Measurements from ENCODE around the gene SLC39A6. TPM values are rescaled to one million over a fixed set of nuclear protein-coding genes. Genes with fewer than 3 reads are reported as not detected.

SLC39A6 gene
- polyA plus RNA-seq, 1 donor from 2014 or later, result 298 TPM

- TF ChIP-seq POLR2AphosphoS5 (IDR thresholded peaks at IDR 0.05) (no peak), SMC3 (conservative IDR thresholded peaks at IDR 0.05; ENCODE audit: poor library complexity) (no peak), EP300 (conservative IDR thresholded peaks at IDR 0.05; ENCODE audit: poor library complexity, severe bottlenecking) (no peak), MXI1 (conservative IDR thresholded peaks at IDR 0.05; ENCODE audit: poor library complexity, severe bottlenecking) (no peak), RAD21 (conservative IDR thresholded peaks at IDR 0.05) (no peak), TAF1 (IDR thresholded peaks at IDR 0.05; ENCODE audit: low read depth) (no peak), EZH2 (IDR thresholded peaks at IDR 0.05; ENCODE audit: borderline replicate concordance, insufficient read depth, low read length, poor library complexity, severe bottlenecking) (no peak)
- TF ChIP-seq, protein P1, sequence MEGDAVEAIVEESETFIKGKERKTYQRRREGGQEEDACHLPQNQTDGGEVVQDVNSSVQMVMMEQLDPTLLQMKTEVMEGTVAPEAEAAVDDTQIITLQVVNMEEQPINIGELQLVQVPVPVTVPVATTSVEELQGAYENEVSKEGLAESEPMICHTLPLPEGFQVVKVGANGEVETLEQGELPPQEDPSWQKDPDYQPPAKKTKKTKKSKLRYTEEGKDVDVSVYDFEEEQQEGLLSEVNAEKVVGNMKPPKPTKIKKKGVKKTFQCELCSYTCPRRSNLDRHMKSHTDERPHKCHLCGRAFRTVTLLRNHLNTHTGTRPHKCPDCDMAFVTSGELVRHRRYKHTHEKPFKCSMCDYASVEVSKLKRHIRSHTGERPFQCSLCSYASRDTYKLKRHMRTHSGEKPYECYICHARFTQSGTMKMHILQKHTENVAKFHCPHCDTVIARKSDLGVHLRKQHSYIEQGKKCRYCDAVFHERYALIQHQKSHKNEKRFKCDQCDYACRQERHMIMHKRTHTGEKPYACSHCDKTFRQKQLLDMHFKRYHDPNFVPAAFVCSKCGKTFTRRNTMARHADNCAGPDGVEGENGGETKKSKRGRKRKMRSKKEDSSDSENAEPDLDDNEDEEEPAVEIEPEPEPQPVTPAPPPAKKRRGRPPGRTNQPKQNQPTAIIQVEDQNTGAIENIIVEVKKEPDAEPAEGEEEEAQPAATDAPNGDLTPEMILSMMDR (IDR thresholded peaks at IDR 0.05; ENCODE audit: poor library complexity, severe bottlenecking), result no peak
- TF ChIP-seq, protein P2, sequence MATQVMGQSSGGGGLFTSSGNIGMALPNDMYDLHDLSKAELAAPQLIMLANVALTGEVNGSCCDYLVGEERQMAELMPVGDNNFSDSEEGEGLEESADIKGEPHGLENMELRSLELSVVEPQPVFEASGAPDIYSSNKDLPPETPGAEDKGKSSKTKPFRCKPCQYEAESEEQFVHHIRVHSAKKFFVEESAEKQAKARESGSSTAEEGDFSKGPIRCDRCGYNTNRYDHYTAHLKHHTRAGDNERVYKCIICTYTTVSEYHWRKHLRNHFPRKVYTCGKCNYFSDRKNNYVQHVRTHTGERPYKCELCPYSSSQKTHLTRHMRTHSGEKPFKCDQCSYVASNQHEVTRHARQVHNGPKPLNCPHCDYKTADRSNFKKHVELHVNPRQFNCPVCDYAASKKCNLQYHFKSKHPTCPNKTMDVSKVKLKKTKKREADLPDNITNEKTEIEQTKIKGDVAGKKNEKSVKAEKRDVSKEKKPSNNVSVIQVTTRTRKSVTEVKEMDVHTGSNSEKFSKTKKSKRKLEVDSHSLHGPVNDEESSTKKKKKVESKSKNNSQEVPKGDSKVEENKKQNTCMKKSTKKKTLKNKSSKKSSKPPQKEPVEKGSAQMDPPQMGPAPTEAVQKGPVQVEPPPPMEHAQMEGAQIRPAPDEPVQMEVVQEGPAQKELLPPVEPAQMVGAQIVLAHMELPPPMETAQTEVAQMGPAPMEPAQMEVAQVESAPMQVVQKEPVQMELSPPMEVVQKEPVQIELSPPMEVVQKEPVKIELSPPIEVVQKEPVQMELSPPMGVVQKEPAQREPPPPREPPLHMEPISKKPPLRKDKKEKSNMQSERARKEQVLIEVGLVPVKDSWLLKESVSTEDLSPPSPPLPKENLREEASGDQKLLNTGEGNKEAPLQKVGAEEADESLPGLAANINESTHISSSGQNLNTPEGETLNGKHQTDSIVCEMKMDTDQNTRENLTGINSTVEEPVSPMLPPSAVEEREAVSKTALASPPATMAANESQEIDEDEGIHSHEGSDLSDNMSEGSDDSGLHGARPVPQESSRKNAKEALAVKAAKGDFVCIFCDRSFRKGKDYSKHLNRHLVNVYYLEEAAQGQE (IDR thresholded peaks at IDR 0.05; ENCODE audit: borderline replicate concordance), result no peak
- no peak overlapping the region for H3K4me2 ChIP-seq (ENCODE audit: low read length)
Observed at GRCh38 chr18:36096955-36097354, 32.2 kb downstream of the SLC39A6 start.

GRCh38 chr18:36095936-36096519 lies 33.1 kb downstream of the SLC39A6 start:
- TF ChIP-seq POLR2AphosphoS5 (IDR thresholded peaks at IDR 0.05) (no peak), RAD21 (conservative IDR thresholded peaks at IDR 0.05) (peak; percentile 78), SMC3 (conservative IDR thresholded peaks at IDR 0.05; ENCODE audit: poor library complexity) (peak; percentile 78), EP300 (conservative IDR thresholded peaks at IDR 0.05; ENCODE audit: poor library complexity, severe bottlenecking) (no peak), EZH2 (IDR thresholded peaks at IDR 0.05; ENCODE audit: borderline replicate concordance, insufficient read depth, low read length, poor library complexity, severe bottlenecking) (no peak), MXI1 (conservative IDR thresholded peaks at IDR 0.05; ENCODE audit: poor library complexity, severe bottlenecking) (no peak), TAF1 (IDR thresholded peaks at IDR 0.05; ENCODE audit: low read depth) (no peak)
- TF ChIP-seq, protein P2 (IDR thresholded peaks at IDR 0.05; ENCODE audit: borderline replicate concordance), result no peak
- TF ChIP-seq, protein P1 (IDR thresholded peaks at IDR 0.05; ENCODE audit: poor library complexity, severe bottlenecking), result peak; percentile 75
- no peaks in the 10 kb centered on the region for H3K36me3 ChIP-seq (ENCODE audit: insufficient read depth, low read length)

More at GRCh38 chr18:36096955-36097354, 32.2 kb downstream of the SLC39A6 start:
- Histone ChIP-seq H3K27ac (ENCODE audit: low read length) (no peak overlapping the region), H3K79me2 (replicated peaks; ENCODE audit: insufficient read depth, low read length) (no peaks in the 10 kb centered on the region), H3K4me3 (ENCODE audit: low read length) (no peak overlapping the region), H2AFZ (ENCODE audit: low read depth, low read length) (no peak overlapping the region), H3K9me3 (ENCODE audit: low read length) (no peaks in the 10 kb centered on the region), H3F3A (ENCODE audit: insufficient read depth, low read length, poor library complexity, severe bottlenecking) (no peaks in the 10 kb centered on the region), H3K9me2 (ENCODE audit: insufficient read depth, low read length) (no peaks in the 10 kb centered on the region), H3K27me3 (ENCODE audit: insufficient read depth, low read depth, low read length) (no peaks in the 10 kb centered on the region), H3K36me3 (ENCODE audit: insufficient read depth, low read length) (no peaks in the 10 kb centered on the region), H3K9ac (ENCODE audit: low read length) (no peak overlapping the region), H4K20me1 (ENCODE audit: insufficient read depth) (no peaks in the 10 kb centered on the region)

More at GRCh38 chr18:36095936-36096519, 33.1 kb downstream of the SLC39A6 start:
- Histone ChIP-seq H3K27me3 (ENCODE audit: insufficient read depth, low read depth, low read length) (no peaks in the 10 kb centered on the region), H3K4me3 (ENCODE audit: low read length) (no peak overlapping the region), H3K9ac (ENCODE audit: low read length) (no peak overlapping the region), H3K4me2 (ENCODE audit: low read length) (no peak overlapping the region), H3K27ac (ENCODE audit: low read length) (no peak overlapping the region), H3F3A (ENCODE audit: insufficient read depth, low read length, poor library complexity, severe bottlenecking) (no peaks in the 10 kb centered on the region), H3K9me3 (ENCODE audit: low read length) (no peaks in the 10 kb centered on the region), H2AFZ (ENCODE audit: low read depth, low read length) (no peak overlapping the region), H3K79me2 (replicated peaks; ENCODE audit: insufficient read depth, low read length) (no peaks in the 10 kb centered on the region), H4K20me1 (ENCODE audit: insufficient read depth) (no peaks in the 10 kb centered on the region), H3K9me2 (ENCODE audit: insufficient read depth, low read length) (no peaks in the 10 kb centered on the region)
